Left lobe of liver (tissue), 2 donors: ENCODE data around the gene RCN1. TPM values are rescaled to one million over a fixed set of nuclear protein-coding genes. Genes with fewer than 3 reads are reported as not detected.
"Not testable (repeated sequence)": the region's sequence is repeated elsewhere in the genome, so short reads cannot be mapped to it uniquely, and the experiment has no call there.

ENCODE experiments used
- ATAC-seq: fragments of 200-7000 bp; cut with Tn5 transposase; one replicate; pipeline ENCODE4 v1.9.1; 2020; ENCODE audit warnings: mild to moderate bottlenecking, moderate library complexity
- DNase-seq: peaks from one replicate; pipeline ENCODE4 v3.0.0-alpha.2; 2020; ENCODE audit warnings: low spot score
- total RNA-seq: library from RNA; stranded (reverse); gene quantifications from one replicate; pipeline ENCODE4 v1.2.1, GENCODE V29; 2021
- donor health status: DM: no; HTN: no; CAD: no; lungs with moderate emphysema.
- donor health status: DM: no; HTN: yes; CAD: no.

RCN1 gene
- total RNA-seq, 1 donor from 2014 or later, result 34.5 TPM

DNA sequence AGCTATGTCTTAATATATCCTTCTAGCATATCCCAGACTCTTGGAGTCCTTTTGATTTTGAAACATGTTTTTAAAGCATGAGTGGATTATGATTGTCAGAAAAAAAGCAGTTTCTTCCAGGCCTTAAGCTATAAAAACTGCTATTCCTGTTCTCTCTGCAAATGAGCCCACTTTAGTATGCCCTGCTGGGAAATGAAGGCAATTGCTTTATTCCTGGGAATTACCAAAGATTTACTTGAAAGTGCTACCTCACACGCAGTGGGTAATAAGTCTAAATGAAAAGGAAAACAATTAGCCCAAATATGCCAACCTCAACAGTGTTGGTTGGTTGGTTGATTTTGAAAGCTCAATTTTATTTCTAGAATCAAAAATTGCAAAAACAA, 17.2 kb upstream of the RCN1 start:
- ATAC-seq (no peak), DNase-seq (no peak)

- DNase-seq (no peak), ATAC-seq (no peak)
Observed at GRCh38 chr11:32079553-32079952, 11.3 kb upstream of the RCN1 start.

DNA sequence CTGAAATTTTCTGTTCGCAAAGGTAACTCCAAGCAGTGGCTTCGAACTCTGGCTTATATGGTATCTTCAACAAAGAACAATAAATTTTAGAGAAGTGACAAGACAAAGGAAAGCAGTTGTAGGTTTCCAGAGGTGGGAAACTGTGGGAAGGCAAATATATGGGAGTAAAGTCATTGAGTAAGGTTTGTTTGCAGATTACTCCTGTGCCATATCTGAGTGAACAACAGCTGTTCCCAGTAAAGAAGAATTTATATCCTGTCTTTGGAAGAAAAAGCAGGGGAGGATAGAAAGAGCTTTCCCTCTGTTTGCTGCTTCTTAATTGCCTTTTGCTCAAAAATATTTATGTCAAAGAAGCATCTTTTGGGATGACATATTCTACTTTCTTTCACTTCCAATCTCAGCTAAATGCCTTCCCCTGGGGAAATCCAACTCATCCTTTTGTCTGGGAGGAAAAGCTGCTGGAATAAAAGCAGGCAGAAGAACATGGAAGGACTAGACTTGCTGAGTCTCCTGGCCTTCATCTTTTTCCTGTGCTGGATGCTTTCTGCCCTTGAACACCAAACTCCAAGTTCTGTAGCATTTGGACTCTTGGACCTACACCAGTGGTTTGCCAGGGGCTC, 10.4 kb upstream of the RCN1 start:
- ATAC-seq (no peak), DNase-seq (no peak)

DNA sequence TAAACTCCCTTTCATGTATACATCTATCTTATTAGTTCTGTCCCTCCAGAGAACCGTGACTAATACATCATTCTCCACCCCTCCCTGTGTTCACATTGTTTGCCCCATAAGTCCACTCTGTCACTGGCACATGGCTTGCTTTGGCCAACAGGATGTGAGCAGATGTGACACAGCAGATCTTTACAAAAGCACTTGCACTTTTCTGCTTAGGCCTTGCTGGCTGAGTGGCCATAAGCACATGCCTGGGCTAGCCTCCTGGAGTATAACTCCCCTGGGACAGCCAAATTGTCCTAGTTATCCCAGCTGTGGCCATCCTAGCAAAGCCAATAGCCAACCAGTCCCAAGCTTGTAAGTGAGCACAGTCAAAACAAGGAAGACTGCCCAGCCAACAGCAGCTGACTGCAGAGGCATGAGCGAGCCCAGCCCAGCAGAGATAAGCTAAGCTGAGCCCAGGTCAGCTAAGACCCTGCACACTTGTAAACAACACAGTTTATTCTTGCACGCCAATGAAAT, 9.7 kb upstream of the RCN1 start:
- ATAC-seq (no peak), DNase-seq (no peak)

GRCh38 chr11:32081901-32082300, 9.0 kb upstream of the RCN1 start:
- ATAC-seq, result no peak
- no peak for DNase-seq

- ATAC-seq (no peak), DNase-seq (no peak)
Observed at GRCh38 chr11:32082346-32082986, 8.4 kb upstream of the RCN1 start.

GRCh38 chr11:32087597-32087996, 3.3 kb upstream of the RCN1 start:
- no peak for DNase-seq
- ATAC-seq, result no peak

- ATAC-seq, result peak; percentile 57
- peak; percentile 83 for DNase-seq
Observed at GRCh38 chr11:32088117-32088941, 2.5 kb upstream of the RCN1 start.

DNA sequence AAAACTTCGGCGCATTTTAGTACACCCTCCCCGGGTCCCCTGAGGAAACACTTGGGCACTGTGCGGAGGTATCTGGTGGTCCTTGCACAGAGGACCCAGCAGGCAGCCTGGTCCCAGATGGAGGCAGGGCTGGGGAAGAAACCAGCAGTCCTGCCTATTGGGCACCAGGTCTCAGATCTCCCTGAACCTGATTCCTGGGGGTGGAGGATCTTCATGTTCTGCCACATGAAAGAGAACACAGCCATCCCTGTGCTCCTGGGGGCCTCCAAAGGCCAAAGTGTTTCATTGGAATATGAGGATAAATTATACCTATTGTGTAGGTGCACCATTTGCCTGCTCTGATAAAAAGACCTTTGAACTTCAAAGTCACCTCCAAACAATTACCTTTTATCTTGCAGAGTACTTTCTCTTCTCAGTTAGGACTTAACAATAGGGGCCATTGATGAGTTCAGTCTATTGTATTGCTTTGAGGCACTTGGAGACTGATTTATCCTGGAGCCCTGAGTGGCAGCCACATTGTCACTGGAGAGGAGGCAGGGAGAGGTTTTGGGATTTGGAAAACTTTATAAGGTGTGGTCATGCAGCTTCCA, 1.8 kb downstream of the RCN1 start:
- DNase-seq, result no peak

GRCh38 chr11:32094923-32095322, 4.0 kb downstream of the RCN1 start:
- ATAC-seq (no peak), DNase-seq (no peak)

More for the DNA sequence above, 1.8 kb downstream of the RCN1 start:
- ATAC-seq, result no peak

DNA sequence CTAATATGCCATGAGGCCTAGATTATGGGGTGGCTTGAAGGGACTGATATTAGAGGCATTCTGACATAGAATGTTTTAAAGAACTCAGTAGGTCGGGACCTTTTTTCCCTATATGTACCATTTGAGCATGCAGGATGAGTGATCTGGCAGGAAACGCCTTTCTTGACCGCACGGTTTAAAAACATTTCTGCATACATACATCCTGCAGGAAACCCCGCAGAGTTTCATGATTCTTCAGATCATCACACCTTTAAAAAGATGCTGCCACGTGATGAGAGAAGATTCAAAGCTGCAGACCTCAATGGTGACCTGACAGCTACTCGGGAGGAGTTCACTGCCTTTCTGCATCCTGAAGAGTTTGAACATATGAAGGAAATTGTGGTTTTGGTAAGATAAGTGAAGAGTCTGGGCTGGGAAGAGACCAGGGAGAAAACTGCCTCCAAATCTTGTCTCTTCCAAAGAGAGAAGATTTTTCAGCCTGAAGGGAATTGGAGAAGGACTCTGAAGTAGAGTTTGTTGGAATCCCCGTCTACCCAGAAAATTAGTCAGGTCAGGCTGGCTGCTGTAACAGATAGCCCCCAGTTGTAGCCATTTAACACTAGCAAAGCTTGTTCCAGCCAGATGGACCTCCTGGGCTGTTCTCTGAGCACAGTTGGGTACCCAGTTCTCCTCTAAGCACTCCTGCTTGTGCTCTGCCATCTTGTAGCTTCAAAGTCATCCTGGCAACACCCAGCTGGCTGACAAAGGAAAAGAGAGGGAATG, 7.4 kb downstream of the RCN1 start:
- DNase-seq (no peak), ATAC-seq (no peak)

DNA sequence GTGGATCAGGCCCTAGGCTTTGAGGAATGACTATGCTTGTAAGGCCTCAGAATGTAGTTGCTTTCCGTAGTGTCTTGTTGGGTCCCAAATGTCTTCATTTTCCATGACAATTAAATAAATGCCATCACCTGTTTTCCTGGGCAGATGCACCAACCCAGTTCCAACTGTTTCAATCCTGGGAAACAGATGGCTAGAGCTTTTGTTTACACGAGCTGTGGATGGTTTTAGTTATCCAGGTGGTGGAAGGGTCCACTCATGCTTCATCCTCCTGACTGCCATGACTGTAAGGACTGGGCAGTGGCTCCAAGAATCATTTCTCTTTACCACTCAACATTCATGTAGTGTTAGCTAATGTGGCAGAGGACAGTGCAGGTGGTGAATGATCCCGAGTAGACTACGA, 8.6 kb downstream of the RCN1 start:
- no peak for ATAC-seq
- no peak for DNase-seq

DNA sequence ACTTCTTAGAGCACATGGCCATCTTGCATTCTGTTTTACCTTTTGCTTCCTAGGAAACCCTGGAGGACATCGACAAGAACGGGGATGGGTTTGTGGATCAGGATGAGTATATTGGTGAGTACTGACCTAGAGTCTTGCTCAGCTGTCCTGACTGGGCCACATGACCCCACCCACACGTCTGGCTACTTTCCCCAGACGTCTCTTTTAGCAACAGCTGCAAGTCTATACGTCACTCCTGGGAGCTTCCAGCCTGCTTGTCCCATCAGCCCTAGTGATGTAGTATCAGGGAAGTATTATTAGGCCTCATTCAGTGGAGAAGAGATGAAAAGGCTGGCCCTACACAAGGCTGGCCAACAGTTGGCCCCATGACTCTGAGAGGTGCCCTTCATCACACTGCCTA, 9.6 kb downstream of the RCN1 start:
- no peak for ATAC-seq
- DNase-seq, result no peak

DNA sequence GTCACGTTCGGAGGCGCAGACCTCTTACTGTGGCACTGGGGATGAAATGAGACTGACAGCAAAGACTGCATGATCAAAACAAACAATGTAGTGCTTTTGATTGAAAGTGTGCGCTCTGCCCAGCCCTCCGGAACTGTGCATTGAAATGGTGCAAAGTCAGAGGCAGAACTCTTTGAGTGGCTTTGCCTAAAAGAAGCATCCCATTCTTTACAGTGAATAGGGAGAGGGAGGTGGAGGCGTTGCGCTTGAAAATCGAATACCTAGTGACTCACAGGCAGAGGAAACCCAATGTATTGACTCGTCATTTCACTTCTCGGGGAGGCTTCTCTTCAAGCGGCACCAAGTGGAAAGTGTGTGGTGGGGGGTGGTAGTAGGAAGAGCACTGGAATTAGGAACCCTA, 10.9 kb downstream of the RCN1 start:
- no peak for DNase-seq
- no peak for ATAC-seq

DNA sequence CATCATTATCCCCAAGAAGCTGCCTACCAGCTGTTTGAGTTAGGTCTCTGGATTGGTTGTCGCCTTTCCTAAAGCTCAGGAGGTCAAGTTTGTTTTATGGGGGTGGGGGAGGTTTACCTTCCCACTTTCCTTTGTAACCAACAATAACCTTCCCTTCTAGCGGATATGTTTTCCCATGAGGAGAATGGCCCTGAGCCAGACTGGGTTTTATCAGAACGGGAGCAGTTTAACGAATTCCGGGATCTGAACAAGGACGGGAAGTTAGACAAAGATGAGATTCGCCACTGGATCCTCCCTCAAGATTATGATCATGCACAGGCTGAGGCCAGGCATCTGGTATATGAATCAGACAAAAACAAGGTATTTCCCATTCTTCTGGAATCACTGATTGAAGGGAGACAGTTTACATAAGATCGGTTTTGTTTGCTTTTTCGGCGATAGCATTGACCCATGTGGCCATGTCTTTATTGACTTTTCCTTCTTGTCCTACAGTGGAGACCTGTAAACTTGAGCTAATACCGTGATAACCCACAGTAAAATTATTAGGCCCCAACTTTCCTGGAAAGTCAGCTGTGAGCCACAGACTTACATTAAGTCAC, 12.3 kb downstream of the RCN1 start:
- DNase-seq, result not testable (repeated sequence)
- peak; percentile 54 for ATAC-seq

GRCh38 chr11:32103941-32104340, 13.1 kb downstream of the RCN1 start:
- ATAC-seq, result no peak

DNA sequence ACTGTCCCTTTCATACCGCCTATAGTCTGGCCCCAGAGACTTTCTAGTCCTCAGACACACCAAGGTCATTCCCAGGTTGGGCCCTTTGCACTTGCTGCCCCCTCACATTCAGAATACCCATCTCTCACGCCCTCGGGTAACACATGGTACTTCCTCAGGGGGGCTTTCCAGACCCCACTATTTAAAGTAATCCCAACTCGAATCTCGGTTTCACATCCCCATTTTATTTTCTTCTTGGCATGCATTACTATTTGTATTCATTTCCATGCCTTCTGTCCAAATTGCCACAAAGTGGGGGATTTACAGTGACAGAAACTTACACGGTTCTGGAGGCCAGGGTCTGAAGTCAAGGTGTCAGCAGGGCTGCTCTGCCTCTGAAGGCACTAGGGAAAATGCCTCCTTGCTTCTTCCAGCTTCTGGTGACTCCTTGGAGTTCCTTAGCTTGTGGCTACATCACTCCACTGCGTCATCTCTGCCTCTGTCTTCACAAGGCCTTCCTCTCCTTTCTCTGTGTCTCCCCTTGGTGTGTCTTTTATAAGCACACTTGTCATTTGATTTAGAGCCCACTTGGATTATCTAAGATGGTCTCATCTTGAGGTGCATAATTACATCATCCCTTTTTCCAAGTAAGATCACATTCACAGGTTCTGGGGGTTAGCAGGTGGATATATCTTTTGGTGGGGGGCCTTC, 15.1 kb downstream of the RCN1 start:
- no peak for ATAC-seq
- DNase-seq, result no peak

More at GRCh38 chr11:32103941-32104340, 13.1 kb downstream of the RCN1 start:
- DNase-seq, result no peak

- no peak for ATAC-seq
- DNase-seq, result no peak
Observed at GRCh38 chr11:32107647-32108046, 16.8 kb downstream of the RCN1 start.

DNA sequence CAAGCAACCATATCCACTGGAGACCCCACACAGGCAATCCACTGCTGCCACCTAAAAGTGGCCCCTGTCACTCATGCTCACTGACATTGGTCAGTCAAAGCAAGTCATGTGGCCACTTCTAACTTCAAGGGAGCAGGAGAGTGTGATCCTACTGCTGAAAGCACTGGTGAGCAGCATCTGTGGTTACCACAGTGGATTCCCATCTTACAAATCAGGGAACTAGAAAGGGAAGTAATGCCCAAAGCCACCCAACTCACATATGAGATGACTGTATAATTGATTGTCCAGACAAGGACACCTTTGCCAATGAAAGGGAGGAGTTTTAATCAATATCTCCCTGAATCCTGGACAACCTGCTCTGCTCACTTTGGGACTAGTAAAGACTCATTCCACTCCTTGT, 17.7 kb downstream of the RCN1 start:
- no peak for DNase-seq
- no peak for ATAC-seq

GRCh38 chr11:32109138-32109537, 18.3 kb downstream of the RCN1 start:
- ATAC-seq (no peak), DNase-seq (no peak)
